AG04450 (cell line): ENCODE results near the gene PAAF1. TPM values are rescaled to one million over a fixed set of nuclear protein-coding genes. Genes with fewer than 3 reads are reported as not detected.

Experiments
- CTCF ChIA-PET: fragments of 300-600, 350-600 bp; formaldehyde crosslinking; extraction: SDS; loops from one replicate; lab custom pipeline; 2022; ENCODE audit warnings: antibody characterized with exemption, inconsistent platforms; lab: Charles Lee
- POLR2A ChIA-PET: fragments of 350-600 bp; formaldehyde crosslinking; extraction: SDS; loops from one replicate; lab custom pipeline; 2021; ENCODE audit warnings: antibody characterized with exemption, inconsistent platforms; lab: Yijun Ruan, JAX
- DNase-seq: peaks from one replicate; pipeline ENCODE4 v3.0.0-alpha.2; 2011; ENCODE audit warnings: low read depth, low spot score
- H3K27ac ChIP-seq: one replicate; pipeline ENCODE4 v1.5.1; 2012; ENCODE audit warnings: low read depth, low read length, control low read depth
- H3K27me3 ChIP-seq: one replicate; pipeline ENCODE4 v1.6.0; 2012; ENCODE audit warnings: low read length; ENCODE audit not compliant: control insufficient read depth, insufficient read depth
- H3K4me3 ChIP-seq: 2 replicates; pipeline ENCODE4 v1.5.1; 2011; ENCODE audit warnings: mild to moderate bottlenecking, low read depth, low read length, control low read depth
- H3K9me3 ChIP-seq: 2 replicates; pipeline ENCODE4 v1.5.1; 2012; ENCODE audit warnings: low read length; ENCODE audit not compliant: control insufficient read depth, insufficient read depth
- polyA plus RNA-seq: library from polyadenylated mRNA; depleted of rRNA; stranded (reverse); fragments of >200 nt; gene quantifications from 2 replicates; pipeline ENCODE4 v1.2.3, GENCODE V29; 2011
- TF ChIP-seq, protein P1 (sequence below): IDR thresholded peaks from 2 replicates; pipeline ENCODE4 v1.5.1; 2011; ENCODE audit warnings: low read depth, low read length, control low read depth, inconsistent platforms

Gene PAAF1
- polyA plus RNA-seq, 1 experiment, result 18.5 TPM

DNA sequence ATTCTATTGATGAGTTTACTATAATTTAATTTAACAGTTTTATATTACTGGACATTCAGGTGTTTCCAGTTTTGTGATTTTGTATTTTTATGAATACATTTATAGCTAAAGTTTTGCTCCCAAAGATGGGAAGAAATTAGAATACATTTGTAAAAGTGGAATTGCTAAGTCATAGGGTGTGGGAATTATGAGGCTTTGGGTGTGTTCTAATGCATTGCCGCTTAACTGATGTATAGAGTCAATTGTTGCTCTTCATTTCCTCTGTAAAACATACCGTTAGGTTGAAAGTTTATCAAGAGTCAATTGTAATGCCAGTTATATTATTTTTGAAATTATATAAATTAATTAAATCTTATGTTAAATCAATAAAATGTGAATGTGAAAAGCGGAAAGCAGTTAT lies 16.2 kb downstream of the PAAF1 start:
- CTCF ChIA-PET, result no interaction called here
- TF ChIP-seq, protein P1, sequence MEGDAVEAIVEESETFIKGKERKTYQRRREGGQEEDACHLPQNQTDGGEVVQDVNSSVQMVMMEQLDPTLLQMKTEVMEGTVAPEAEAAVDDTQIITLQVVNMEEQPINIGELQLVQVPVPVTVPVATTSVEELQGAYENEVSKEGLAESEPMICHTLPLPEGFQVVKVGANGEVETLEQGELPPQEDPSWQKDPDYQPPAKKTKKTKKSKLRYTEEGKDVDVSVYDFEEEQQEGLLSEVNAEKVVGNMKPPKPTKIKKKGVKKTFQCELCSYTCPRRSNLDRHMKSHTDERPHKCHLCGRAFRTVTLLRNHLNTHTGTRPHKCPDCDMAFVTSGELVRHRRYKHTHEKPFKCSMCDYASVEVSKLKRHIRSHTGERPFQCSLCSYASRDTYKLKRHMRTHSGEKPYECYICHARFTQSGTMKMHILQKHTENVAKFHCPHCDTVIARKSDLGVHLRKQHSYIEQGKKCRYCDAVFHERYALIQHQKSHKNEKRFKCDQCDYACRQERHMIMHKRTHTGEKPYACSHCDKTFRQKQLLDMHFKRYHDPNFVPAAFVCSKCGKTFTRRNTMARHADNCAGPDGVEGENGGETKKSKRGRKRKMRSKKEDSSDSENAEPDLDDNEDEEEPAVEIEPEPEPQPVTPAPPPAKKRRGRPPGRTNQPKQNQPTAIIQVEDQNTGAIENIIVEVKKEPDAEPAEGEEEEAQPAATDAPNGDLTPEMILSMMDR, result no peak
- no peaks in the 10 kb centered on the region for H3K9me3 ChIP-seq
- H3K27ac ChIP-seq, result no peak overlapping the region
- H3K4me3 ChIP-seq, result no peak overlapping the region
- H3K27me3 ChIP-seq, result no peaks in the 10 kb centered on the region
- DNase-seq, result no peak
- POLR2A ChIA-PET, result no interaction called here

DNA sequence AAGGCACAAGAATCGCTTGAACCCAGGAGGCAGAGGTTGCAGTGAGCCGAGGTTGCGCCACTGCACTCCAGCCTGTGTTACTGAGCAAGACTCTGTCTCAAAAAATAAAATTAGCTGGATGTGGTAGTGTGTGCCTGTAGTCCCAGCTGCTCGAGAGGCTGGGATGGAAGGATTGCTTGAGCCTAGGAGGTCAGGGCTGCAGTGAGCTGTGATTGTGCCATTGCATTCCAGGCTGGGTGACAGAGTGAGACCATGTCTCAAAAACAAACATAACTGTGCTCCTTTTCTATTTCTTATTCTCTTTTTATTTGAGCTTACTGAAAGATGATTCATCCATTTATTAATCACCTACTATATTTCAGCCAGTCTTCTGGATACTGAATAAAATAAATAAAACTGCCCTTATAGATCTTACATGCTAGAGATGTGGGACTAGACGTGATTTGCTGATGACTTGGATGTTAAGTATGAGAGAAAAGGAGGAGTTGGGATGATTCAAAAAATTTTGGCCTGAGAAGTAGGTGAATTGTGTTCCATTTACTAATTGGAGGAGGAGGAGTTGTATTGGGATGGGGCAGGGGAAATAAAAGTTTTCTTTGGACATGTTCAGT lies 18.0 kb downstream of the PAAF1 start:
- no peaks in the 10 kb centered on the region for H3K9me3 ChIP-seq
- TF ChIP-seq, protein P1, result no peak
- H3K27ac ChIP-seq, result peak overlapping the region; percentile 21
- H3K27me3 ChIP-seq, result no peaks in the 10 kb centered on the region
- CTCF ChIA-PET, result no interaction called here
- peak; percentile 6 for DNase-seq
- POLR2A ChIA-PET, result interaction anchor here (0.6 kb wide), 1 partner anchor 13 kb away, joined by 3 read pairs; no protein-coding TSS in a partner anchor
- no peak overlapping the region for H3K4me3 ChIP-seq

GRCh38 chr11:73902303-73902702 lies 25.5 kb downstream of the PAAF1 start:
- no peak overlapping the region for H3K4me3 ChIP-seq
- no peak for DNase-seq
- H3K27ac ChIP-seq, result no peak overlapping the region
- no peaks in the 10 kb centered on the region for H3K9me3 ChIP-seq
- ChIA-PET CTCF (interaction anchor here (0.9 kb wide), 1 partner anchor 29 kb away, joined by 4 read pairs; no protein-coding TSS in a partner anchor), POLR2A (no interaction called here)
- no peaks in the 10 kb centered on the region for H3K27me3 ChIP-seq
- TF ChIP-seq, protein P1, result no peak

GRCh38 chr11:73907191-73907590 lies 30.4 kb downstream of the PAAF1 start:
- no peak for DNase-seq
- Histone ChIP-seq H3K9me3 (no peaks in the 10 kb centered on the region), H3K27me3 (no peaks in the 10 kb centered on the region), H3K27ac (no peak overlapping the region), H3K4me3 (no peak overlapping the region)
- ChIA-PET POLR2A (no interaction called here), CTCF (interaction anchor here (0.6 kb wide), 1 partner anchor 376 kb away, joined by 3 read pairs; no protein-coding TSS in a partner anchor)
- TF ChIP-seq, protein P1, result peak; percentile 19; the same call in 1 of the 2 replicates

DNA sequence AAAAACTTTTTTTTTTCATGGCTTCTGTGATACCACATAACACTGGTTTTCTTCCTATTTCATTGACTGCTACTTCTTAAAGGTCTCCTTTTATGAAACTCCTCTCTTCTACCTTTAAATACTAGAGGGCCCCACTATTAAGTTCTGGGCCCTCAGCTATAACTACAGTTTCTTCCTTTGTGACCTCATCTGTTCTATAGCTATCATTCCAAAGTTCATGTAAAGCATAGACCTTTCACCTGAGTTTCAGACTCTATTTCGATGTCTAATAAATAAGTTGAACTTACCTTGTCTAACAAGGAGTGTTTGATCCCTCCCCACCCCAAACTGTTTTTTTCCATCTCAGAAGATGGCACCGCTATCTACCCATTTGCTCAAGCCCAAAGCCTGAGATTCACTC lies 35.2 kb downstream of the PAAF1 start:
- no peak overlapping the region for H3K27ac ChIP-seq
- H3K9me3 ChIP-seq, result no peaks in the 10 kb centered on the region
- POLR2A ChIA-PET, result no interaction called here
- no peaks in the 10 kb centered on the region for H3K27me3 ChIP-seq
- H3K4me3 ChIP-seq, result no peak overlapping the region
- TF ChIP-seq, protein P1, result no peak
- CTCF ChIA-PET, result interaction anchor here (0.6 to 1.0 kb wide), 2 partner anchors 19 to 432 kb away, joined by 3 to 6 read pairs; no protein-coding TSS in a partner anchor
- no peak for DNase-seq
